ENCODE data around the gene SMYD3. TPM values are rescaled to one million over a fixed set of nuclear protein-coding genes. Genes with fewer than 3 reads are reported as not detected.

The SMYD3 gene
- total and polyA plus RNA-seq, 10 of the 15 experiments (the other 5 are each of a cell fraction or from before 2014, with no cell fraction given) = 18.3 to 54.0 (median 24.8) TPM

- TF ChIP-seq USF1 (IDR thresholded peaks at IDR 0.05; ENCODE audit: borderline replicate concordance, extremely low read length, insufficient read depth, low read depth, low read length) (no peak), TCF12 (IDR thresholded peaks at IDR 0.05; ENCODE audit: low read depth, low read length) (no peak), DPF2 (IDR thresholded peaks at IDR 0.05) (peak; percentile 90), CEBPB (IDR thresholded peaks at IDR 0.05; ENCODE audit: borderline replicate concordance in 1 of 2, low read depth in 2 of 2, low read length in 2 of 2) (peak in 1 of 2 experiments; percentile 76; a peak in 1 of 4 replicates), KLF5 (IDR thresholded peaks at IDR 0.05; ENCODE audit: partially characterized antibody) (no peak), SRF (IDR thresholded peaks at IDR 0.05; ENCODE audit: low read depth in 2 of 2, low read length in 2 of 2) (no peak), POLR2AphosphoS5 (IDR thresholded peaks at IDR 0.05; ENCODE audit: low read length) (no peak), CBFB (IDR thresholded peaks at IDR 0.05; ENCODE audit: low read depth) (0 out of 2 replicates have a peak, but pooled peaks have one; percentile 26), BACH1 (IDR thresholded peaks at IDR 0.05; ENCODE audit: borderline replicate concordance) (peak; percentile 61; the same call in 1 of the 2 replicates), YY1 (IDR thresholded peaks at IDR 0.05; ENCODE audit: low read depth, low read length) (no peak), HDGF (IDR thresholded peaks at IDR 0.05) (no peak), SMARCA5 (IDR thresholded peaks at IDR 0.05) (no peak), BMI1 (IDR thresholded peaks at IDR 0.05; ENCODE audit: borderline replicate concordance) (peak; percentile 70), TBL1XR1 (IDR thresholded peaks at IDR 0.05; ENCODE audit: low read depth, low read length) (0 out of 2 replicates have a peak, but pooled peaks have one; percentile 22), SPI1 (IDR thresholded peaks at IDR 0.05; ENCODE audit: borderline replicate concordance, insufficient read depth, low read depth, low read length) (no peak; the same call in 1 of the 2 replicates), ESRRA (IDR thresholded peaks at IDR 0.05; ENCODE audit: low read length) (no peak), CBX3 (IDR thresholded peaks at IDR 0.05; ENCODE audit: borderline replicate concordance, low read depth) (no peak), RELA (IDR thresholded peaks at IDR 0.05; ENCODE audit: borderline replicate concordance, partially characterized antibody) (peak; percentile 91), ELK1 (IDR thresholded peaks at IDR 0.05; ENCODE audit: low read depth, low read length) (no peak), BHLHE40 (IDR thresholded peaks at IDR 0.05; ENCODE audit: borderline replicate concordance in 1 of 2, low read depth in 2 of 2, low read length in 1 of 2) (peak; percentile 26 to 50; a peak in 2 of 4 replicates), E2F4 (IDR thresholded peaks at IDR 0.05; ENCODE audit: low read depth, low read length) (no peak), GATAD2B (conservative IDR thresholded peaks at IDR 0.05; ENCODE audit: low read depth) (no peak; the same call in 1 of the 2 replicates), SUPT20H (IDR thresholded peaks at IDR 0.05; ENCODE audit: borderline replicate concordance, control insufficient read depth, low read depth, low read length) (no peak), ATF7 (IDR thresholded peaks at IDR 0.05; ENCODE audit: low read depth) (peak; percentile 89), NR2C2 (IDR thresholded peaks at IDR 0.05; ENCODE audit: borderline replicate concordance, control insufficient read depth, insufficient read length, low read depth) (no peak)
Observed at GRCh38 chr1:246329900-246330299, 177.2 kb downstream of the SMYD3 start (continued).
